Lower leg skin (tissue), 4 donors: ENCODE data around the gene TBC1D10B. TPM values are rescaled to one million over a fixed set of nuclear protein-coding genes. Genes with fewer than 3 reads are reported as not detected.
A peak's percentile ranks its signal among the peaks of the same experiment; 100 is the strongest.
"Not testable (repeated sequence)": the region's sequence is repeated elsewhere in the genome, so short reads cannot be mapped to it uniquely, and the experiment has no call there.

Source experiments
- DNase-seq, 2 donors: peaks; one replicate each; pipeline ENCODE4 v3.0.0-alpha.2; 2019; ENCODE audit warnings: low spot score in 2 of 2
- H3K4me3 ChIP-seq: fragments of 200-600 bp; sonication (generic); 2 replicates; pipeline ENCODE4 v1.5.1; 2017; ENCODE audit warnings: mild to moderate bottlenecking, low read depth; ENCODE audit not compliant: poor library complexity, severe bottlenecking
- POLR2A ChIP-seq, 2 donors: fragments of 450-650 bp; IDR thresholded peaks; one replicate each; pipeline ENCODE4 v1.6.1; 2016 to 2017; ENCODE audit warnings: antibody characterized with exemption in 2 of 2, mild to moderate bottlenecking in 1 of 2, moderate library complexity in 1 of 2
- WGBS, 2 donors: methylation state at CpG; one replicate each; pipeline ENCODE4 v1.1.5; 2018; 5-methylcytosine and 5-hydroxymethylcytosine counted together
- intact Hi-C: fragments of 100-400 bp; cut with DNase I; formaldehyde crosslinking; loops from one replicate; pipeline ENCODE4 v1.15.0; 2023; ENCODE audit warnings: low total_unique reads
- total RNA-seq, 4 donors: library from RNA; depleted of rRNA; stranded (reverse); fragments of >200 nt; gene quantifications; one replicate each; pipeline ENCODE4 v1.1.0, GENCODE V29; 2016
- TF ChIP-seq, protein P1 (sequence below), 3 donors: fragments of 450-650 bp; IDR thresholded peaks; one replicate each; pipeline ENCODE4 v1.5.1; 2016; ENCODE audit warnings: antibody characterized with exemption in 3 of 3, mild to moderate bottlenecking in 3 of 3, moderate library complexity in 2 of 3

TBC1D10B gene
- total RNA-seq, 4 donors from 2014 or later, result 33.2 to 51.8 (median 41.9) TPM

DNA sequence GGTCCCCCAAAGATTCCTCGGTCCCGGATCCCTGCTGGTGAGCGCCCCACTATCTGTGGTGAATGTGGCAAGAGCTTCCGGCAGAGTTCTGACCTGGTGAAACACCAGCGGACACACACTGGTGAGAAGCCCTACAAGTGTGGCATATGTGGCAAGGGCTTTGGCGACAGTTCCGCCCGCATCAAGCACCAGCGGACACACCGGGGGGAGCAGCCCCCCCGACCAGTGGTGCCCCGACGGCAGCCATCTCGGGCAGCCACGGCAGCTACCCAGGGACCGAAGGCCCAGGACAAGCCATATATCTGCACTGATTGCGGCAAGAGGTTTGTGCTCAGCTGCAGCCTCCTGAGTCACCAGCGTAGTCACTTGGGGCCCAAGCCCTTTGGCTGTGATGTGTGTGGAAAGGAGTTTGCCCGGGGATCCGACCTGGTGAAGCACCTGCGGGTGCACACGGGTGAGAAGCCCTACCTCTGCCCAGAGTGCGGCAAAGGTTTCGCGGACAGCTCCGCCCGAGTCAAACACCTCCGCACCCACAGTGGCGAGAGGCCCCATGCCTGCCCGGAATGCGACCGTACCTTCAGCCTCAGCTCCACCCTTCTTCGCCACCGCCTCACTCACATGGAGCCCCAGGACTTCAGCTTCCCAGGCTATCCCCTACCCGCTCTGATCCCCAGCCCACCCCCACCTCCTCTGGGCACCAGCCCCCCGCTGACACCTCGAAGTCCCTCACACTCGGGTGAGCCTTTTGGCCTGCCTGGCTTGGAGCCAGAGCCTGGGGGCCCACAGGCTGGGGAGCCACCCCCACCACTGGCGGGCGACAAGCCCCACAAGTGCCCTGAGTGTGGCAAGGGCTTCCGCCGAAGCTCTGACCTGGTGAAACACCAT is 27.7 kb upstream of the TBC1D10B start:
- no peak for DNase-seq
- intact Hi-C loops, result no loop called here
- TF ChIP-seq, protein P1, sequence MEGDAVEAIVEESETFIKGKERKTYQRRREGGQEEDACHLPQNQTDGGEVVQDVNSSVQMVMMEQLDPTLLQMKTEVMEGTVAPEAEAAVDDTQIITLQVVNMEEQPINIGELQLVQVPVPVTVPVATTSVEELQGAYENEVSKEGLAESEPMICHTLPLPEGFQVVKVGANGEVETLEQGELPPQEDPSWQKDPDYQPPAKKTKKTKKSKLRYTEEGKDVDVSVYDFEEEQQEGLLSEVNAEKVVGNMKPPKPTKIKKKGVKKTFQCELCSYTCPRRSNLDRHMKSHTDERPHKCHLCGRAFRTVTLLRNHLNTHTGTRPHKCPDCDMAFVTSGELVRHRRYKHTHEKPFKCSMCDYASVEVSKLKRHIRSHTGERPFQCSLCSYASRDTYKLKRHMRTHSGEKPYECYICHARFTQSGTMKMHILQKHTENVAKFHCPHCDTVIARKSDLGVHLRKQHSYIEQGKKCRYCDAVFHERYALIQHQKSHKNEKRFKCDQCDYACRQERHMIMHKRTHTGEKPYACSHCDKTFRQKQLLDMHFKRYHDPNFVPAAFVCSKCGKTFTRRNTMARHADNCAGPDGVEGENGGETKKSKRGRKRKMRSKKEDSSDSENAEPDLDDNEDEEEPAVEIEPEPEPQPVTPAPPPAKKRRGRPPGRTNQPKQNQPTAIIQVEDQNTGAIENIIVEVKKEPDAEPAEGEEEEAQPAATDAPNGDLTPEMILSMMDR (IDR thresholded peaks at IDR 0.05), result no peak
- no peak for TF ChIP-seq POLR2A (IDR thresholded peaks at IDR 0.05)
- no peak overlapping the region for H3K4me3 ChIP-seq
- 84 to 89% methylated on average over 19 to 32 of the region's 42 CpGs for WGBS, 2 donors

DNA sequence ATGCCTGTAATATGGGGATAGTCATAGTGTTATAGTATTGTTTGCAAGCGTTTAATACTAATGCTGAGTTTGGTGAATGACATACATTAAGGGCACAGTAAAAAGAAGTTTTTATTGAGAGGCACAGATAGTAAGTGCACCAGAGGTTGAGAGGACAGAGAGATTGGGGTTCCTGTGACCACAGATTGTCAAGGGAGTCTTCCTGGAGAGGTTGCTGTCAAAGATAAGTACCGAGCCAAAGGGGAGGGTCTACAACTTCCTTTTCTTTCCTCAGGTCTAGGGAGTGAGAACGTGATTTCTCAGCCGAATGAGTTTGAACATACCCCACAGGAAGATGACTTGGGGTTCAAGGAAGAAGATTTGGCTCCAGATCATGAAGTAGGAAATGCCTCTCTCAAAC is 26.8 kb upstream of the TBC1D10B start:
- DNase-seq, result no peak
- no peak overlapping the region for H3K4me3 ChIP-seq
- TF ChIP-seq, protein P1 (IDR thresholded peaks at IDR 0.05), result no peak
- no peak for TF ChIP-seq POLR2A (IDR thresholded peaks at IDR 0.05)
- WGBS, 2 donors, result 77 to 82% methylated on average over 4 of the region's 4 CpGs
- intact Hi-C loops, result no loop called here

DNA sequence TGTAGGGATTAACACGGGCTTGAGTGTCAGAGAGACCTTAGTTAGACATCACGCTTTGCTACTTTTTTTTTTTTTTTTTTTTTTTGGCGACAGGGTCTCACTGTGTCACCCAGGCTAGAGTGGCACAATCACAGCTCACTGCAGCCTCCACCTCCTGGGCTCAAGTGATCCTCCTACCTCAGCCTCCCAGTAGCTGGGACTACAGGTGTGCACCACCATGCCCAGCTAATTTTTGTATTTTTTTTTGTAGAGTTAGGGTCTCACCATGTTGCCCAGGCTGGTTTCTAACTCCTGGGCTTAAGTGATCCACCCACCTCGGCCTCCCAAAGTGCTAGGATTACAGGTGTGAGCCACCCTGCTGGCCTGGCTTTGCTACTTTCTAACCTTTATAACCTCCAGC is 26.3 kb upstream of the TBC1D10B start:
- DNase-seq, H3K4me3 ChIP-seq, intact Hi-C loops: not testable (repeated sequence)
- WGBS, 2 donors, result 82% methylated on average over 4 of the region's 4 CpGs

DNA sequence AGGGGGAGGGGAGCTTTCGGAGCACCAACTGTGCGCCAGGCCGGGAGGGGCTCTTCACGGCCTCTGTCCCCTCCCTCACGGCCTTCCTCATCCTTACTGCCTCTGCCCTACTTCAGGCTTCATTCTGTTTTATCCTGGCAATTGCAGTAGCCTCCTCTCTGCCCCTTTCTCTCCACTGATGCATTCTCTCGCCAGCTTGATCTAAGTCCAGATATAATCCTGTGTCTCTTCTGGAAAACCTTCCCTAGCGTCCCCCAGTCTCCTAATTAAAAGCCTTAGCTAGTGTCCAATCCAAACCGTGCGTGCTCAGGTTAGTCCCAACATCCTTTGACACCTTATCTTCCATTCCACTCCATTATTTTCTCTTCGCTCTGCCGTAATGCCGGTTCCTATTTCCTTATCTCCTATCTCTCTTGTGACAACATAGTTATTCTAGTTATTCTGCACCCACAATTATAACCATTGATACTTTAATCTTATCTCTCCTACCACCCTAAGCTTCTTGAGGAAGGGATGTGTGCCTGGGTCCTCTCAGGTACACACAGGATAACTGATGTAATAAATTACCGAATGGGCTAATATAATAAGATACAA is 25.8 kb upstream of the TBC1D10B start:
- intact Hi-C loops, result no loop called here
- DNase-seq, result no peak
- 14 to 15% methylated on average over 13 of the region's 13 CpGs for WGBS, 2 donors
- TF ChIP-seq, protein P1 (IDR thresholded peaks at IDR 0.05), result no peak
- no peak for TF ChIP-seq POLR2A (IDR thresholded peaks at IDR 0.05)
- peak overlapping the region; percentile 74 for H3K4me3 ChIP-seq

DNA sequence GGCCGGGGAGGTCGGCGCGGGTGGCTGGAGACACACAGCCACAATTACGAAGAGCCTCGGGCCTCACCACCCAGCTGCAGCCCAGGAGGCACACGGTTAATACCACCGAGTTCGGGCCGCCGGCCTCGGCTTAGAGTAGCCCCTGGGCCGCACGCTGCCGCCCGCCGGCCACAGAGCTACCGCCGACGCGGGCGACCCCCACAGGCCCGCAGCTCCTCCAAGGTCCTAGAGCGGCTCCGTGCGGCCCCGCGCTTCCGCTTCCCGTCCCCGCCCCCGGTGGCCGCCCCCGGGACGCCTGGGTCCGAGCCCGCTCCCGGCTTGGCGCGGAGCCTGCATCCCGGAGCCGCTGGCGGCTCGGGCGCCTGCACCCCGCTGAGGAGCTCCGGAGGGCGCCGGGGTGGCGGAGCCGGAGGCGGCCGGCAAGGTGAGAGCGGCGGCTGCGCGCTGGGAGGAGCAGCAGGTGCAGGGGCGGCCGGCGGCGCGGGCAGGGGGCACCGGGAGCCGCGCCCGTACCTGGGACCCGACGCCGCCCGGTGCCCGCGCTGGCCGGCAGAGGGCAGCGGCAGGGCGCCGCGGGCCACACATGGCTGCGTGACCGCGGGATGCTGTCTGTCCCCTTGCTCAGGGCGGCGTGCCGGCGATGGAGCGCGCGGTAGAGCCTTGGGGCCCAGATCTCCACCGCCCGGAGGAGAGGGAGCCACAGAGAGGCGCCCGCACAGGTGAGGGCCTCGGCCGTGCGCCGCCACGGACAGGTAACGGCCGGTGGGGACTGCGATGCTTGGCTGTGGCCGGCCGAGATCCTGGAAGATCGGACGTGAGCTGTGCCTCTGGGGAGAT is 25.1 kb upstream of the TBC1D10B start, which contains the start of gene ZNF48:
Gene ZNF48 (plus strand): TSS at position 266 of the 837 bp plus-strand sequence. CDS start 375 bp downstream, at position 641.
- peak; percentile 65 to 93 for DNase-seq
- 0 to 1% methylated on average over 19 to 47 of the region's 103 CpGs for WGBS, 2 donors
- intact Hi-C loops, result no loop called here
- H3K4me3 ChIP-seq, result peak within 1 kb of the TSS; percentile 74
- TF ChIP-seq POLR2A (IDR thresholded peaks at IDR 0.05), result no peak
- TF ChIP-seq, protein P1 (IDR thresholded peaks at IDR 0.05), result peak in 1 of 3 donors; percentile 40
